Right forelimb (tissue), 1 donor: ENCODE results near the gene GPC5.
"Not testable (repeated sequence)": the region's sequence is repeated elsewhere in the genome, so short reads cannot be mapped to it uniquely, and the experiment has no call there.

ENCODE experiments used
- DNase-seq: peaks from one replicate; pipeline ENCODE4 v3.0.0-alpha.2; 2018

Gene GPC5

GRCh38 chr13:92612892-92613291 is 1214.5 kb downstream of the GPC5 start:
- DNase-seq: no peak

- DNase-seq: no peak
Observed at GRCh38 chr13:92613921-92614320, 1215.5 kb downstream of the GPC5 start.

- no peak for DNase-seq
Observed at GRCh38 chr13:92621985-92622384, 1223.6 kb downstream of the GPC5 start.

GRCh38 chr13:92622905-92623304 is 1224.5 kb downstream of the GPC5 start:
- no peak for DNase-seq

- DNase-seq: no peak
Observed at GRCh38 chr13:92626274-92626673, 1227.9 kb downstream of the GPC5 start.

- DNase-seq: no peak
Observed at GRCh38 chr13:92640936-92641335, 1242.5 kb downstream of the GPC5 start.

DNA sequence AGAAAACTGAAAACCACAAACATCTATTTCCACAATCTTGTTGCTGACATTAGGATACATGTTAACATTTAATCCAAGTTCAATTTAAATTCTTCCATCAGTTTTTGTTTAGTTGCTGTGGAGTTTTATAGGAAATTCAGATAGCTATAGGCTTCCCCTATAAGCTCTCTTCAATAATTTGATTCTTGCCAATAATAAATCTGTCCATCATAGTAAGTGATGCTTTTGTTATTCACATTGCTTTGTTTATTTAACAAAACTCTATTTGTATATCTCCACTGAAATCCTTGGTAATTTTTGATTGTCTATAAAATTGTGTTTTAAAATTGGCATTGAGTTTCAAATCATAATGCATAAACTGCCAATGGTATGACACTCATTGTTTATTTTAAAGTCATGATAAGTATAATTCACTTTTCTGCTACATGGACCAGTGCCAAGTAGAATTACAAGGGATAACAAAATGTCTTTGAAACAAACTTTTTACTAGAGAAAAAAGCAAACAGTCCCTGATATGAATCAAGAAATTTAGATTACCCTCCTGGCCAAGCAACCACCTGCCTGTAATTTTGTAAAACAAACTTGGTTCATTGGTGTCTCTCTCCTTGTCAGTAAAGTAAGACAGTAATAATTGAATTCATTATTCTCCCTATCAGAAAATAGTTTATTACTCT is 1250.9 kb downstream of the GPC5 start:
- DNase-seq: no peak

- DNase-seq: no peak
Observed at GRCh38 chr13:92656103-92656502, 1257.7 kb downstream of the GPC5 start.

DNA sequence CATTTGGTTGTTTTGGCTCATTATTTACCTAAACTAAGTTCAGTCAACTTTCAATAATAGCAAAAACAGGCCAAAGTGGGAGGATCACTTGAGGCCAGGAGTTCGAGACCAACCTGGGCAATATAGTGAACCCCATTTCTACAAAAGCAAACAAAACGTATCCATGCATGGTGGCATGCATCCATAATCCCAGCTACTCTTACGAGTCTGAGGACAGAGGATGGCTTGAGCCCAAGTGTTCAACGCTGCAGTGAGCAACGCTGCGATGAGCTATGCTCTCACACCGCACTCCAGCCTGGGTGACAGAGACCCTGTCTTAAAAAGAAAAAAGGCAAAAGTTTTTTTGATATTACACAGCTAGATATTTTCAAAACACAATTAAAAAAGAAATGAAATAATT is 1258.2 kb downstream of the GPC5 start:
- DNase-seq: no peak

DNA sequence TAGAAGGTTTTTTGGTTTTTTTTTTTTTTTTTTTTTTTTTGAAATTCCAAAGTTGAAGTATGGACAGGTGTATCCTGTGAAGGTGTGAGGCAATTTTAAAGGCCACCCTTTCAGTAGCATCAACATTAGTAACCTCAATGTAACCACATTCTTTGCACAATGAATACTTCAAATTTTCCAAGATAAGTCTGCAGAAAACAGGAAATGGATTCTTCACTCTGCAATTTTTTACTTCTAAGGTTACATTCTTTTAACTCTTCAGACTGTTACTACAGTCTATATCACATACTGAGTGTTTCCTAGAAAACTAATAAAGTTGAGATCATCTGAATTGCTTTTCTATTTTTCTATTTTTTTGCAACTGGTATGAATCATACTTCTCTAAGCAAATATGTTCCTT is 1259.1 kb downstream of the GPC5 start:
- DNase-seq: no peak

GRCh38 chr13:92658293-92658692 is 1259.9 kb downstream of the GPC5 start:
- DNase-seq: no peak

GRCh38 chr13:92661406-92661805 is 1263.0 kb downstream of the GPC5 start:
- DNase-seq: no peak

DNA sequence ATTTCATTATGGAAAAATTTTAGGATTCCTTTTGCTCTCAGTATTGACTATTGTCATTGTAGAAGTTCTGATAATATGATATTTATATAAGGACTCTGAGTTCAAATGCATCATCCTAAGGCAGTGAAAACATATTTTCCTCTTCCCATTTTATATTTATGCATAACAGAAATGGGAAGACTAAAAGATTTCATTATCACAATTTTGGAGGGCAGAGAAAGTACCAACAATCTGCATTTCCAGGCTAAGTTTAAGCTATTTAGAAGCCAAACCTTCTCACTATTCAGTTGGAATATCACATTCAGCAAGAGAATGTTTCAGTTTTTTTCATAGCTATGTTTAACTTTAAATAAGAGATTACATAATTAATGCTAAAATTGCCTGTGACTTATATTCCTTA is 1269.7 kb downstream of the GPC5 start:
- DNase-seq: no peak

DNA sequence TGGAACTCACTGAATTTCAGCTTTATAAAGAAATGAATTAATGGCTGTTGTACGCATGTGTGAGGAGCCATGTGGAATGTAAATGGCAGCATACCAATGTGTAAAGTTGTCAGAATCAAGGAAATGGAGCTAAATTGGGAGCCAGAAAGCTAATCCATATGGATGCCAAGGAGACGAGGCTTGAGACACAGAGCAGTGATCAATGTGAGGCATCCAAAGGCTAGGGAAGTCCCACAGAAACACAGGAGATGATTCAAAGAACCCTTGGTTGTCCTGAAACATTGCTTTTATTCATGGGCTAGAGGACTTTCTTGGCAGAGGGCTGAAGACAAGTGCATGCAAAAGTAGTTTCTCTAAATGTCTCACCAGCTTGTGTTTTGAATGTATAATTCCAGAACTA is 1271.7 kb downstream of the GPC5 start:
- no peak for DNase-seq

DNA sequence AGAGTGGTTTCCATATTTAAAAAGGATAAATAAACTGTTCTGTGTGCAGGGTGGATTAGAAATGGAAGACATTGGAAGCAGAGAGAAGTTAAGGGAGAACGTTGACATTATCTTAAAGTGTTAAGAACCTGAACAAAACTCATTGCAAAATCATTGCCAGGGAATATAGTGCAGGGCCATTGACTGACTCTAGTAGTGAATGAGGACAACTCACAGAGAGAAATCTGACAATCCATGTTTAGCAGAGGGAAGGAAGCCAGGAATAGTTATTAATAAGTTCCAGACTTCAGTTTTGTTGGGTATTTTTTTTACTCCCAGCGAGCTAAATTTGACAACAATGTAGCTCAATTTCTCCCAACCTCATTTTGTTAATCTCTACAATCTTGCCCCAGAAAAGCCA is 1273.4 kb downstream of the GPC5 start:
- DNase-seq: no peak

DNA sequence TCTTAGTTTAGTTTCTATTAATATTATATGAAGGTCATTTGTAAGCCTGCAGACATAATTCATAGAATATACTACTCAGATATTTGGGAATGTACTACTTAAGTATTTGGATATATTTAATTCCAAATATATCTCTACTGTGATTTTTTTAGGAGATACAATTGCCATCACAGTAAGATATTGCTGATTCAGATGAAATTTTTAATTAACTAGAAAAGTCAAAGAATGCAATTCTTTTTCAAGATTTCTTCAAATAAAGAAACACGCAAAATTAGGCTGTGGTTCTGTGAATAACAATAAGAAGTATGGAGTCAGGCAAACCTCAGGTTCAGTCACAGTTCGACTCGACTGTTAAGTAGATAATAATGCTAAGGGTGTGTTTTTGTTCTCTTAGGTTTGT is 1277.8 kb downstream of the GPC5 start:
- no peak for DNase-seq

GRCh38 chr13:92677571-92677970 is 1279.2 kb downstream of the GPC5 start:
- no peak for DNase-seq

- DNase-seq: no peak
Observed at GRCh38 chr13:92679602-92680001, 1281.2 kb downstream of the GPC5 start.

DNA sequence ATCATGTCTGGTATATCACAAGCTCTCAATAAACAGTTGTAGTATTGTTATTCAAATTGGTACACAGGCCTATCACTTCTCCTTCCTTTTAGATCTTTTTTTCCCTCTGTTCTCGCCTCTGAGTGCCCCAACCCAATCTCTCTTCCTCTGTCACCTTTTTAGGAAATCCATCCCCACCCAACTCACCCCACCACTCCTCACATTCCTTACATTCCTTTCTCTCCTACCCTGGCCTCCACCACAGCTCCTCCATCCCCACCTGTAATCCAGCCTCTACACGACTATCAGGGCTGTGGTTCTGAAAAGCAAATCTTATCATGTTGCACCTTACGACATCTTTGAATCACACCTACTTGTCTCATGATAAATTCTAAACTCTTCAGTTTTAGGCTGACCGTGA is 1282.8 kb downstream of the GPC5 start:
- DNase-seq: no peak

- DNase-seq: no peak
Observed at GRCh38 chr13:92682832-92683517, 1284.6 kb downstream of the GPC5 start.

DNA sequence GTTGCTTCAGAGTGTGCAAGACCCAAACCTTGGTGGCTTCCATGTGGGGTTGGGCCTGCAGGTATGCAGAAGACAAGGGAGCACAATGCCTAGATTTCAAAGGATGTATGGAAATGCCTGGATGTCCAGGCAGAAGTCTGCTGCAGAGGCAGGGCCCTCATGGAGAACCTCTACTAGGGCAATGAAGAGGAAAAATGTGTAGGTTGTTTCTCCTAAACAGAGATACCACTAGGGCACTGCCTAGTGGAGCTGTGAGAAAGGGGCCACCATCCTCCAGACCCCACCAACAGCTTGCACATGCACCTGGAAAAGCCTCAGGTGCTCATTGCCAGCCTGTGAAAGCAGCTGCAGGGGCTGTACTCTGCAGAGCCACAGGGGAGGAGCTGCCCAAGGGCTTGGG is 1295.6 kb downstream of the GPC5 start:
- no peak for DNase-seq

DNA sequence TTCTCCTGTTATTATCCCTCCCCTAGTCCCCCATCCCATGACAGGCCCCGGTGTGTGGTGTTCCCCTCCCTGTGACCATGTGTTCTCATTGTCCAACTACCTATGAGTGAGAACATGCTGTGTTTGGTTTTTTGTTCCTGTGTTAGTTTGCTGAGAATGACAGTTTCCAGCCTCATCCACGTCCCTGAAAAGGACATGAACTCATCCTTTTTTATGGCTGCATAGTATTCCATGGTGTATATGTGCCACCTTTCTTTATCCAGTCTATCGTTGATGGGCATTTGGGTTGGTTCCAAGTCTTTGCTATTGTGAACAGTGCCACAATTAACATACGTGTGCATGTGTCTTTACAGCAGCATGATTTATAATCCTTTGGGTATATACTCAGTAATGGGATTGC is 1297.4 kb downstream of the GPC5 start:
- DNase-seq: not testable (repeated sequence)

DNA sequence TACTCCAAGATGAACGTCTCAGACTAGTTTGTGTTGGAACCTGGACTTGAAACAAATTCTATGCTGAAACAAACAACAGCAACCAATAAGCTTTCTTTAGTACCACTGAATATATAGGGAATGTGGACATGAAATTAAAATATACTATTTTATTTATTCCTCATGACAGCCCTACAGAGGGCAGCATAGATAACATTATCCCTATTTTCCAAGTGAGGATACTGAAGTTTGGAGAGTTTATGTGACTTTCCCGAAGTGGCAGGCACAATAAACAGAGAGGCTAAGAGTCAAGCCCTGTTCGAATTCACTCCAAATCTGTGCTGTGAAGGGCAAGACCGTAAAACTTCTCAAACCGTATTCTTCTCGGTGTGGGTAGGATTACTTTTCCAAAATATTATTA is 1318.3 kb downstream of the GPC5 start:
- no peak for DNase-seq

DNA sequence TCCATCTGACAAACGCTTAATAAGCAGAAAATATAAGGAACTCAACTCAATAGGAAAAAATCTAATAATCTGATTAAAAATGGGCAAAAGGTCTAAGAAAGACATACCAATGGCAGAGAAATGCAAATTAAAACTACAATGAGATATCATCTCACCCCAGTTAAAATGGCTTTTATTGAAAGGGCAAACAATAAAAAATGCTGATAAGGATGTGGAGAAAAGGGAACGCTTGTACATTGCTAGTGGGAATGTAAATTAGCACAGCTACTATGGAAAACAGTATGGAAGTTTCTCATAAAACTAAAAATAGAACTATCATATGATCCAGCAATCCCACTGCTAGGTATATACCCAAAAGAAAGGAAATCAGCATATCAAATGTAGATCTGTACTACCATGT is 1319.4 kb downstream of the GPC5 start:
- no peak for DNase-seq

- DNase-seq: no peak
Observed at GRCh38 chr13:92719868-92720267, 1321.4 kb downstream of the GPC5 start.
